Mesenchymal stem cell (in vitro differentiated cells and primary cell): ENCODE data around the gene SLAMF8.
A peak's percentile ranks its signal among the peaks of the same experiment; 100 is the strongest.

Experiments
- DNase-seq: peaks from one replicate; pipeline ENCODE4 v3.0.0-alpha.2; 2013
- H2AFZ ChIP-seq: one replicate; pipeline ENCODE4 v1.6.1; 2013; ENCODE audit warnings: low read depth, mild to moderate bottlenecking, control low read depth, inconsistent platforms, low read length, moderate library complexity
- H2AK5ac ChIP-seq: 2 replicates; pipeline ENCODE4 v1.6.1; 2013; ENCODE audit warnings: low read length, moderate library complexity, mild to moderate bottlenecking, inconsistent platforms; ENCODE audit not compliant: severe bottlenecking
- H2BK120ac ChIP-seq: one replicate; pipeline ENCODE4 v1.6.1; 2013; ENCODE audit warnings: low read depth, mild to moderate bottlenecking, inconsistent platforms, low read length, moderate library complexity
- H2BK12ac ChIP-seq, 2 experiments: one replicate each; pipeline ENCODE4 v1.6.1; 2013; ENCODE audit warnings: inconsistent platforms in 2 of 2, low read length in 2 of 2, mild to moderate bottlenecking in 2 of 2, moderate library complexity in 2 of 2, control low read depth in 1 of 2
- H2BK15ac ChIP-seq: one replicate; pipeline ENCODE4 v1.6.1; 2013; ENCODE audit warnings: mild to moderate bottlenecking, low read depth, inconsistent platforms; ENCODE audit not compliant: poor library complexity, severe bottlenecking
- H2BK5ac ChIP-seq: 2 replicates; pipeline ENCODE4 v1.6.1; 2013; ENCODE audit warnings: low read depth, mild to moderate bottlenecking, low read length, control low read depth, inconsistent platforms; ENCODE audit not compliant: poor library complexity, severe bottlenecking
- H3K14ac ChIP-seq, 2 experiments: one replicate each; pipeline ENCODE4 v1.6.1; 2013; ENCODE audit warnings: inconsistent platforms in 2 of 2, low read length in 2 of 2, control low read depth in 1 of 2, mild to moderate bottlenecking in 1 of 2, moderate library complexity in 1 of 2
- H3K18ac ChIP-seq, 2 experiments: one replicate each; pipeline ENCODE4 v1.6.1; 2013; ENCODE audit warnings: inconsistent platforms in 2 of 2, low read length in 2 of 2, control low read depth in 1 of 2, low read depth in 1 of 2, mild to moderate bottlenecking in 1 of 2
- H3K23ac ChIP-seq, 2 experiments: one replicate each; pipeline ENCODE4 v1.6.1; 2013; ENCODE audit warnings: inconsistent platforms in 2 of 2, low read length in 2 of 2, mild to moderate bottlenecking in 2 of 2, moderate library complexity in 2 of 2, control low read depth in 1 of 2
- H3K27ac ChIP-seq: 2 replicates; pipeline ENCODE4 v1.5.1; 2013; ENCODE audit warnings: mild to moderate bottlenecking, moderate library complexity, low read length, control low read depth, inconsistent platforms; ENCODE audit not compliant: poor library complexity, severe bottlenecking
- H3K27me3 ChIP-seq, 2 experiments: 2 replicates each; pipeline versions ENCODE4 v1.6.1 to v1.7.0; 2013; ENCODE audit warnings: low read length in 2 of 2, mild to moderate bottlenecking in 2 of 2, moderate library complexity in 2 of 2, control low read depth in 1 of 2, inconsistent platforms in 1 of 2; ENCODE audit not compliant: control insufficient read depth in 1 of 2, insufficient read depth in 1 of 2
- H3K36me3 ChIP-seq, 2 experiments: 2 replicates each; pipeline versions ENCODE4 v1.6.1 to v1.7.0; 2013; ENCODE audit warnings: low read length in 2 of 2, control low read depth in 1 of 2, inconsistent platforms in 1 of 2, low read depth in 1 of 2, mild to moderate bottlenecking in 1 of 2; ENCODE audit not compliant: insufficient read depth in 2 of 2, control insufficient read depth in 1 of 2
- H3K4ac ChIP-seq, 2 experiments: one replicate each; pipeline ENCODE4 v1.6.1; 2013; ENCODE audit warnings: inconsistent platforms in 2 of 2, low read length in 2 of 2, mild to moderate bottlenecking in 2 of 2, moderate library complexity in 2 of 2, control low read depth in 1 of 2, low read depth in 1 of 2
- H3K4me1 ChIP-seq: 2 replicates; pipeline ENCODE4 v1.6.1; 2013; ENCODE audit warnings: low read depth, low read length, control low read depth; ENCODE audit not compliant: control insufficient read depth, insufficient read depth
- H3K4me2 ChIP-seq: 2 replicates; pipeline ENCODE4 v1.6.1; 2013; ENCODE audit warnings: low read length, mild to moderate bottlenecking, inconsistent platforms; ENCODE audit not compliant: poor library complexity, severe bottlenecking
- H3K4me3 ChIP-seq, 2 experiments: 2 replicates each; pipeline versions ENCODE4 v1.5.1 to v1.7.0; 2013; ENCODE audit warnings: low read length in 2 of 2, mild to moderate bottlenecking in 2 of 2, control low read depth in 1 of 2, low read depth in 1 of 2; ENCODE audit not compliant: insufficient read depth in 1 of 2
- H3K79me1 ChIP-seq: replicated peaks from 2 replicates; pipeline ENCODE4 v1.6.1; 2013; ENCODE audit warnings: mild to moderate bottlenecking, control low read depth, low read length, inconsistent platforms; ENCODE audit not compliant: poor library complexity, severe bottlenecking
- H3K9ac ChIP-seq: 2 replicates; pipeline ENCODE4 v1.7.0; 2013; ENCODE audit warnings: mild to moderate bottlenecking, low read length, moderate library complexity
- H3K9me3 ChIP-seq: 2 replicates; pipeline ENCODE4 v1.7.0; 2013; ENCODE audit warnings: mild to moderate bottlenecking, low read length; ENCODE audit not compliant: control insufficient read depth
- H4K8ac ChIP-seq: one replicate; pipeline ENCODE4 v1.6.1; 2013; ENCODE audit warnings: inconsistent platforms, mild to moderate bottlenecking, low read length, moderate library complexity
- H4K91ac ChIP-seq: one replicate; pipeline ENCODE4 v1.6.1; 2013; ENCODE audit warnings: mild to moderate bottlenecking, low read length, inconsistent platforms
- WGBS: methylation state at CpG from one replicate; pipeline ENCODE4 v1.1.7; 2013; ENCODE audit warnings: mixed read lengths; 5-methylcytosine and 5-hydroxymethylcytosine counted together

SLAMF8 gene

DNA sequence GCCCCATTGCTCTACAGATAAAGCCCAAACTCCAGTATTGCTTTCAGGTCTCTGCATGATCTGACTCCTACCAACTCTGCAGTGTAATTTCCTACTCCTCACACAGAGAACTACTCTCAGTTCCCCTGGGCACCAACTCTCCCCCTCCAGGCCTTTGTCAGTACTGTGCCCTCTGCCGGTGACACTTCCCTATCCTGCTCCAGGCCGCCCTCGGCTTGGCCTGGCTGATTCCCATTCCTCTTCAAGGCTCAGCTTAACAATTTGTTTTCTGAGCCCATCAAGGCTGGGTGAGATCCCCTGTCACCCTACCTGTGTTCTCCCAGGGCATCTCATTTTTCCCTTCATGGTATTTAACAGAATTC, 2.6 kb downstream of the SLAMF8 start:
- Histone ChIP-seq H3K9me3 (no peaks in the 10 kb centered on the region), H3K4me1 (peaks cover 26% of the 10 kb centered on the region), H2BK120ac (no peak overlapping the region), H2BK5ac (no peak overlapping the region), H2BK15ac (peak overlapping the region; percentile 6), H4K91ac (no peak overlapping the region), H3K14ac (no peak overlapping the region), H2AFZ (no peak overlapping the region), H3K18ac (no peak overlapping the region), H4K8ac (no peak overlapping the region), H3K27ac (peak overlapping the region; percentile 35), H3K36me3 (peaks cover 0 to 4% of the 10 kb centered on the region in 2 experiments), H3K4me3 (no peak overlapping the region), H3K23ac (no peak overlapping the region), H2BK12ac (no peak overlapping the region), H3K4ac (no peak overlapping the region), H3K4me2 (no peak overlapping the region), H2AK5ac (peak overlapping the region; percentile 51), H3K9ac (no peak overlapping the region), H3K27me3 (peaks cover 0 to 6% of the 10 kb centered on the region in 2 experiments), H3K79me1 (no peaks in the 10 kb centered on the region)
- 28% methylated on average over 3 of the region's 3 CpGs for WGBS
- peak; percentile 33 for DNase-seq

GRCh38 chr1:159829822-159830465, 3.3 kb downstream of the SLAMF8 start:
- H2BK12ac ChIP-seq, result peak overlapping the region in 1 of 2 experiments; percentile 56
- peak; percentile 84 for DNase-seq

GRCh38 chr1:159830722-159831121, 4.0 kb downstream of the SLAMF8 start:
- H3K79me1 ChIP-seq, result no peaks in the 10 kb centered on the region
- H3K18ac ChIP-seq, result peak overlapping the region in 1 of 2 experiments; percentile 13
- no peak overlapping the region for H2BK5ac ChIP-seq
- H3K36me3 ChIP-seq, result peaks cover 0 to 7% of the 10 kb centered on the region in 2 experiments
- H3K27me3 ChIP-seq, result no peaks in the 10 kb centered on the region
- DNase-seq, result no peak
- peak overlapping the region; percentile 67 for H2AK5ac ChIP-seq
- H3K27ac ChIP-seq, result no peak overlapping the region
- no peak overlapping the region for H3K23ac ChIP-seq
- no peak overlapping the region for H2BK120ac ChIP-seq
- 82% methylated on average over 7 of the region's 8 CpGs for WGBS
- H3K14ac ChIP-seq, result no peak overlapping the region
- no peak overlapping the region for H4K8ac ChIP-seq
- H2BK12ac ChIP-seq, result no peak overlapping the region
- no peaks in the 10 kb centered on the region for H3K9me3 ChIP-seq
- no peak overlapping the region for H3K4me3 ChIP-seq
- no peak overlapping the region for H2BK15ac ChIP-seq
- H3K4me1 ChIP-seq, result peaks cover 26% of the 10 kb centered on the region
- no peak overlapping the region for H3K4ac ChIP-seq
- no peak overlapping the region for H3K4me2 ChIP-seq
- H3K9ac ChIP-seq, result no peak overlapping the region
- H4K91ac ChIP-seq, result no peak overlapping the region
- no peak overlapping the region for H2AFZ ChIP-seq

More at GRCh38 chr1:159829822-159830465, 3.3 kb downstream of the SLAMF8 start:
- Histone ChIP-seq H3K4me1 (peaks cover 26% of the 10 kb centered on the region), H2AK5ac (peak overlapping the region; percentile 1), H4K91ac (peak overlapping the region; percentile 2), H3K9ac (peak overlapping the region; percentile 5), H3K9me3 (no peaks in the 10 kb centered on the region), H3K4me2 (no peak overlapping the region), H3K27me3 (peaks cover 0 to under 1% of the 10 kb centered on the region in 2 experiments), H3K79me1 (no peaks in the 10 kb centered on the region), H4K8ac (no peak overlapping the region), H3K4me3 (no peak overlapping the region), H2BK120ac (no peak overlapping the region), H3K27ac (peak overlapping the region; percentile 57), H3K36me3 (peaks cover 0 to 4% of the 10 kb centered on the region in 2 experiments), H3K18ac (peak overlapping the region in 1 of 2 experiments; percentile 73), H3K14ac (peak overlapping the region in 1 of 2 experiments; percentile 45), H3K4ac (peak overlapping the region in 1 of 2 experiments; percentile 10), H3K23ac (no peak overlapping the region), H2BK5ac (no peak overlapping the region), H2BK15ac (peak overlapping the region; percentile 58), H2AFZ (no peak overlapping the region)
- WGBS, result 71% methylated on average over 18 of the region's 18 CpGs

GRCh38 chr1:159831412-159832141, 4.9 kb downstream of the SLAMF8 start:
- Histone ChIP-seq H3K9ac (no peak overlapping the region), H2AK5ac (no peak overlapping the region), H3K27me3 (no peaks in the 10 kb centered on the region), H4K91ac (no peak overlapping the region), H2AFZ (no peak overlapping the region), H3K4ac (no peak overlapping the region), H3K14ac (no peak overlapping the region), H3K4me2 (no peak overlapping the region), H3K4me3 (no peak overlapping the region), H3K23ac (no peak overlapping the region), H3K18ac (no peak overlapping the region), H3K27ac (no peak overlapping the region), H3K79me1 (no peaks in the 10 kb centered on the region), H3K9me3 (no peaks in the 10 kb centered on the region), H2BK12ac (no peak overlapping the region), H2BK120ac (no peak overlapping the region), H4K8ac (no peak overlapping the region), H3K4me1 (peaks cover 21% of the 10 kb centered on the region), H3K36me3 (peaks cover 0 to 3% of the 10 kb centered on the region in 2 experiments), H2BK5ac (no peak overlapping the region), H2BK15ac (no peak overlapping the region)
- no peak for DNase-seq
- 56% methylated on average over 7 of the region's 7 CpGs for WGBS
